HepG2 (cell line): Measurements from ENCODE around the gene ATP6V0D1. TPM values are rescaled to one million over a fixed set of nuclear protein-coding genes. Genes with fewer than 3 reads are reported as not detected.
A peak's percentile ranks its signal among the peaks of the same experiment; 100 is the strongest.

Source experiments
- ATAC-seq: fragments of 200-7000 bp; cut with Tn5 transposase; 3 replicates; pipeline ENCODE4 v1.9.1; 2020; ENCODE audit warnings: mild to moderate bottlenecking, moderate library complexity
- BruUV-seq: library from RNA; stranded (reverse); fragments of 400-500 nt; replicated peaks from 2 replicates; lab custom pipeline; 2021; lab: Mats Ljungman, UMichigan
- CTCF ChIA-PET: fragments of 300-600 bp; formaldehyde crosslinking; extraction: SDS; loops from one replicate; lab custom pipeline; 2021; ENCODE audit warnings: low total read pairs, inconsistent platforms, low intra/inter-chr PET ratio; lab: Yijun Ruan, JAX
- POLR2A ChIA-PET: fragments of 350-600 bp; sonication (Branson Sonifier 250); formaldehyde crosslinking; loops from one replicate; lab custom pipeline; 2020; ENCODE audit warnings: antibody characterized with exemption, inconsistent platforms; lab: Yijun Ruan, JAX
- DNase-seq: peaks from one replicate; pipeline ENCODE4 v3.0.0-alpha.2; 2015; ENCODE audit warnings: low spot score
- FAIRE-seq: peaks from 3 replicates; lab custom pipeline; 2011; peaks lifted over from hg19 to GRCh38; lab: Jason Lieb, UNC
- H2AFZ ChIP-seq: one replicate; pipeline ENCODE4 v1.6.1; 2011; ENCODE audit warnings: low read length, inconsistent platforms
- H3K27ac ChIP-seq: fragments of 300-600 bp; 3 replicates; pipeline ENCODE4 v1.8.0; 2011; ENCODE audit warnings: mixed run types, mild to moderate bottlenecking, mixed read lengths, low read length, inconsistent platforms; ENCODE audit not compliant: insufficient read depth; ENCODE audit errors: extremely low read length
- H3K27me3 ChIP-seq, 2 experiments: fragments of 200-600 bp in 1 of 2; 2 replicates in 1 of 2; 3 replicates in 1 of 2; pipeline versions ENCODE4 v1.6.0 to v1.8.0; 2011; ENCODE audit warnings: low read length in 2 of 2, mild to moderate bottlenecking in 2 of 2, moderate library complexity in 2 of 2, inconsistent platforms in 1 of 2; ENCODE audit not compliant: insufficient read depth in 2 of 2, control insufficient read depth in 1 of 2
- H3K36me3 ChIP-seq, 2 experiments: fragments of 200-600 bp in 1 of 2; replicated peaks in 1 of 2; 2 replicates in 1 of 2; 3 replicates in 1 of 2; pipeline versions ENCODE4 v1.5.1 to v1.8.0; 2011; ENCODE audit warnings: low read length in 2 of 2, inconsistent platforms in 1 of 2; ENCODE audit not compliant: insufficient read depth in 2 of 2, control insufficient read depth in 1 of 2
- H3K4me1 ChIP-seq: 2 replicates; pipeline ENCODE4 v1.5.1; 2012; ENCODE audit warnings: low read length, inconsistent platforms; ENCODE audit not compliant: insufficient read depth
- H3K4me2 ChIP-seq: 2 replicates; pipeline ENCODE4 v1.6.0; 2011; ENCODE audit warnings: low read depth, low read length, inconsistent platforms
- H3K4me3 ChIP-seq, 3 experiments: fragments of 200-600 bp in 1 of 3; sonication (generic), shearing (Covaris generic) in 1 of 3; replicated peaks in 1 of 3; 2 replicates each; pipeline ENCODE4 v1.5.1; 2011 to 2016; ENCODE audit warnings: low read length in 3 of 3, inconsistent platforms in 2 of 3, low read depth in 2 of 3, mild to moderate bottlenecking in 2 of 3, control low read depth in 1 of 3, mixed read lengths in 1 of 3; ENCODE audit not compliant: insufficient read depth in 1 of 3
- H3K79me2 ChIP-seq: one replicate; pipeline ENCODE4 v1.6.1; 2011; ENCODE audit warnings: low read length, inconsistent platforms; ENCODE audit not compliant: insufficient read depth
- H3K9ac ChIP-seq: 2 replicates; pipeline ENCODE4 v1.6.0; 2011; ENCODE audit warnings: mild to moderate bottlenecking, low read depth, low read length, inconsistent platforms; ENCODE audit not compliant: insufficient read depth
- H3K9me3 ChIP-seq: 2 replicates; pipeline ENCODE4 v1.5.1; 2012; ENCODE audit warnings: mild to moderate bottlenecking, low read length
- H4K20me1 ChIP-seq: 2 replicates; pipeline ENCODE4 v1.6.0; 2011; ENCODE audit warnings: inconsistent platforms, mild to moderate bottlenecking, low read length, moderate library complexity; ENCODE audit not compliant: insufficient read depth
- GTF3A ChIP-seq: sonication (generic); formaldehyde crosslinking; conservative IDR thresholded peaks from 2 replicates; pipeline ENCODE4 v1.4.0; 2020; ENCODE audit warnings: mild to moderate bottlenecking, missing genetic modification reagents
- HDAC1 ChIP-seq: sonication (generic); formaldehyde crosslinking; IDR thresholded peaks from 2 replicates; pipeline ENCODE4 v1.5.1; 2020; ENCODE audit warnings: mild to moderate bottlenecking, missing genetic modification reagents
- HNRNPH1 ChIP-seq: fragments of 200-400 bp; formaldehyde crosslinking; optimal IDR thresholded peaks from 2 replicates; pipeline ENCODE3; 2017; ENCODE audit warnings: mild to moderate bottlenecking, low read depth, low read length
- SPEN ChIP-seq: sonication (generic); formaldehyde crosslinking; IDR thresholded peaks from 2 replicates; pipeline ENCODE4 v1.5.1; 2020; ENCODE audit warnings: low read depth, mild to moderate bottlenecking, missing genetic modification reagents
- ZNF234 ChIP-seq: sonication (generic); formaldehyde crosslinking; conservative IDR thresholded peaks from 2 replicates; pipeline ENCODE4 v1.5.1; 2020; ENCODE audit warnings: mild to moderate bottlenecking, missing genetic modification reagents
- ZNF281 ChIP-seq: sonication (generic); formaldehyde crosslinking; IDR thresholded peaks from 2 replicates; pipeline ENCODE4 v1.4.0; 2020; ENCODE audit warnings: missing genetic modification reagents, borderline replicate concordance
- ZXDC ChIP-seq: sonication (generic); formaldehyde crosslinking; IDR thresholded peaks from 2 replicates; pipeline ENCODE4 v1.5.0; 2020; ENCODE audit warnings: mild to moderate bottlenecking, missing genetic modification reagents
- WGBS: methylation state at CpG from one replicate; pipeline ENCODE4 v1.1.6; 2017; ENCODE audit warnings: low lambda C conversion rate; 5-methylcytosine and 5-hydroxymethylcytosine counted together
- in situ Hi-C: cut with HindIII; loops from 2 replicates; pipeline ENCODE4 v1.10.0; 2017; ENCODE audit warnings: low pct_unique_long_range_greater_than_20kb; ENCODE audit not compliant: extremely low pct_ligation_motif_present
- intact Hi-C: fragments of 100-400 bp; cut with micrococcal nuclease; formaldehyde crosslinking; loops from one replicate; pipeline ENCODE4 v1.10.0; 2022; ENCODE audit not compliant: unreplicated experiment
- polyA plus RNA-seq, 8 experiments: library from polyadenylated mRNA; depleted of rRNA in 3 of 8; stranded (reverse) in 7 of 8; unstranded in 1 of 8; fragments of >200 nt; fragmentation: Illumina TruSeq in 4 of 8; extraction: Trizol in 4 of 8; gene quantifications; 2 replicates each; pipeline versions ENCODE4 v1.2.1 to v1.2.3, GENCODE V29; 2011 to 2016; ENCODE audit warnings: low read depth in 4 of 8, missing spikeins in 1 of 8, mixed read lengths in 1 of 8; ENCODE audit not compliant: insufficient read depth in 1 of 8
- total RNA-seq, 5 experiments: library from RNA; depleted of rRNA; stranded (reverse); fragments of >200 nt; fragmentation: Illumina TruSeq; extraction: Trizol; gene quantifications; 2 replicates each; pipeline ENCODE4 v1.2.3, GENCODE V29; 2016; ENCODE audit warnings: low read depth in 1 of 5
- TF ChIP-seq, protein P1 (sequence below): sonication (generic); formaldehyde crosslinking; IDR thresholded peaks from 2 replicates; pipeline ENCODE4 v1.9.0; 2022; ENCODE audit warnings: missing genetic modification reagents, mild to moderate bottlenecking, borderline replicate concordance
- TF ChIP-seq, protein P2 (sequence below): sonication (generic); formaldehyde crosslinking; IDR thresholded peaks from 2 replicates; pipeline ENCODE4 v1.4.0; 2020; ENCODE audit warnings: missing genetic modification reagents

The ATP6V0D1 gene
- total and polyA plus RNA-seq, 2 of the 13 experiments (the other 11 are each of a cell fraction or from before 2014, with no cell fraction given), result 51.1 to 61.3 TPM

DNA sequence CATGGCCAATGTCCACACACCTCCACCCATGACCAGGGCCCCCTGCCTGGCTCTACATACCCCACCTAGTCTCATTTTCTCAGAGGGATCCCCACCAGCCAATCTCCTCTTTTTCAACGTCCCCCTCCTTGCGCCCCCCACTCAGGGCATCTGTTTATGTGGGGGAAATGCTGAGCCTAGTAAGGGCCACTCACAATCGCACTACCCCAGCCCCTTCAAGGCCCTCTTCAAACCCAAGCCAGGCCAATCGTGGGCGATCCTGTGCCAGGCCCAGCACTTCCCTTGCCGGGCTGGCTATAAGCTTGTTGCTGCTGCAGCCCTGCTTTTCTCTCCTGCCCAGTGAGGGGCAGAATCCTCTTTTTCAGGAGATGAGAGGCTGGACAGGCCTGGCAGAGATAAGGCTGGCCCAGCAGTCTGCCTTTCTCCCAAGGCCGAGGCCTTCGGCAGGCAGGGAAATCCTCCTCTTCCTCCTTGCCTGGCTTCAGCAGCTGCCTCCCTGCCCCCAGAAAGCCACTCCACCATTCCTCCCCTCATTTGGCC, 33.9 kb downstream of the ATP6V0D1 start:
- H3K9ac ChIP-seq, result peak overlapping the region; percentile 66
- H3K9me3 ChIP-seq, result no peaks in the 10 kb centered on the region
- peak overlapping the region; percentile 88 for H3K27ac ChIP-seq
- no peaks in the 10 kb centered on the region for H3K27me3 ChIP-seq
- DNase-seq (no peak), FAIRE-seq (no peak), ATAC-seq (no peak)
- intact Hi-C loops (loop anchor here (1.0 to 2.0 kb wide), 2 partner anchors 18 to 19 kb away; no protein-coding TSS in a partner anchor), in situ Hi-C loops (no loop called here)
- CTCF ChIA-PET, result interaction anchor here (3.1 to 3.4 kb wide), 2 partner anchors 19 kb away, joined by 9 to 56 read pairs; no protein-coding TSS in a partner anchor
- H3K4me3 ChIP-seq, result peak overlapping the region in 1 of 3 experiments; percentile 54; a peak in 2 of 6 replicates
- H3K79me2 ChIP-seq, result no peaks in the 10 kb centered on the region
- no peaks in the 10 kb centered on the region for H4K20me1 ChIP-seq
- peak overlapping the region; percentile 87 for H3K4me2 ChIP-seq
- WGBS, result 84% methylated on average over 8 of the region's 8 CpGs
- BruUV-seq, result no TSS peak
- H3K4me1 ChIP-seq, result peaks cover 63% of the 10 kb centered on the region
- H3K36me3 ChIP-seq, result peaks cover 9 to 14% of the 10 kb centered on the region in 2 experiments; a peak in 4 of 5 replicates
- TF ChIP-seq, protein P1, sequence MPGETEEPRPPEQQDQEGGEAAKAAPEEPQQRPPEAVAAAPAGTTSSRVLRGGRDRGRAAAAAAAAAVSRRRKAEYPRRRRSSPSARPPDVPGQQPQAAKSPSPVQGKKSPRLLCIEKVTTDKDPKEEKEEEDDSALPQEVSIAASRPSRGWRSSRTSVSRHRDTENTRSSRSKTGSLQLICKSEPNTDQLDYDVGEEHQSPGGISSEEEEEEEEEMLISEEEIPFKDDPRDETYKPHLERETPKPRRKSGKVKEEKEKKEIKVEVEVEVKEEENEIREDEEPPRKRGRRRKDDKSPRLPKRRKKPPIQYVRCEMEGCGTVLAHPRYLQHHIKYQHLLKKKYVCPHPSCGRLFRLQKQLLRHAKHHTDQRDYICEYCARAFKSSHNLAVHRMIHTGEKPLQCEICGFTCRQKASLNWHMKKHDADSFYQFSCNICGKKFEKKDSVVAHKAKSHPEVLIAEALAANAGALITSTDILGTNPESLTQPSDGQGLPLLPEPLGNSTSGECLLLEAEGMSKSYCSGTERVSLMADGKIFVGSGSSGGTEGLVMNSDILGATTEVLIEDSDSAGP (CRISPR knock-in tag), result 0 out of 2 replicates have a peak, but pooled peaks have one; percentile 11
- TF ChIP-seq ZNF234 (CRISPR knock-in tag) (no peak), ZNF281 (CRISPR knock-in tag) (0 out of 2 replicates have a peak, but pooled peaks have one; percentile 2), ZXDC (CRISPR knock-in tag) (no peak), HDAC1 (CRISPR knock-in tag) (0 out of 2 replicates have a peak, but pooled peaks have one; percentile 7), GTF3A (0 out of 2 replicates have a peak, but pooled peaks have one; percentile 45), HNRNPH1 (peak; percentile 5), SPEN (0 out of 2 replicates have a peak, but pooled peaks have one; percentile 13)
- TF ChIP-seq, protein P2, sequence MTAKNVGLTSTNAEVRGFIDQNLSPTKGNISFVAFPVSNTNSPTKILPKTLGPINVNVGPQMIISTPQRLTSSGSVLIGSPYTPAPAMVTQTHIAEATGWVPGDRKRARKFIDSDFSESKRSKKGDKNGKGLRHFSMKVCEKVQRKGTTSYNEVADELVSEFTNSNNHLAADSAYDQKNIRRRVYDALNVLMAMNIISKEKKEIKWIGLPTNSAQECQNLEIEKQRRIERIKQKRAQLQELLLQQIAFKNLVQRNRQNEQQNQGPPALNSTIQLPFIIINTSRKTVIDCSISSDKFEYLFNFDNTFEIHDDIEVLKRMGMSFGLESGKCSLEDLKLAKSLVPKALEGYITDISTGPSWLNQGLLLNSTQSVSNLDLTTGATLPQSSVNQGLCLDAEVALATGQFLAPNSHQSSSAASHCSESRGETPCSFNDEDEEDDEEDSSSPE (CRISPR knock-in tag), result no peak
- no peak overlapping the region for H2AFZ ChIP-seq
- POLR2A ChIA-PET, result interaction anchor here (2.8 to 6.7 kb wide), 4 partner anchors 9 to 34 kb away, joined by 10 to 182 read pairs (median 27); partner anchors contain the start of genes ATP6V0D1 and HSD11B2
